WI38 (cell line): ENCODE measurements around the gene RTN1.

ENCODE experiments used
- H3K4me3 ChIP-seq: 2 replicates; pipeline ENCODE4 v1.5.1; 2011; ENCODE audit warnings: low read depth, mild to moderate bottlenecking, control low read depth, low read length
- CTCF ChIP-seq: IDR thresholded peaks from 2 replicates; pipeline ENCODE4 v1.5.1; 2012; ENCODE audit warnings: low read depth, mild to moderate bottlenecking, control low read depth, low read length

Gene RTN1

GRCh38 chr14:59870277-59871165 is at the start of gene RTN1:
TSS of gene RTN1 (minus strand) at chr14:59870776. CDS start at chr14:59870630, 146 bp downstream.
- TF ChIP-seq CTCF = no peak
- peak within 1 kb of the TSS; percentile 61 for H3K4me3 ChIP-seq

- H3K4me3 ChIP-seq = no peak overlapping the region
- no peak for TF ChIP-seq CTCF
Measured at GRCh38 chr14:59920378-59920683, 49.8 kb upstream of the RTN1 start.

- H3K4me3 ChIP-seq = peak within 1 kb of the TSS; percentile 41; the same call in 1 of the 2 replicates
- no peak for TF ChIP-seq CTCF
Measured at GRCh38 chr14:59919570-59920377, 49.2 kb upstream of the RTN1 start, which contains the start of gene LRRC9. TSS of gene LRRC9 (plus strand) at chr14:59920144.

- no peak for TF ChIP-seq CTCF
- peak overlapping the region; percentile 41; the same call in 1 of the 2 replicates for H3K4me3 ChIP-seq
Measured at GRCh38 chr14:59918824-59919569, 48.4 kb upstream of the RTN1 start.

- H3K4me3 ChIP-seq = no peak overlapping the region
- TF ChIP-seq CTCF = no peak
Measured at GRCh38 chr14:59913187-59913586, 42.6 kb upstream of the RTN1 start.

GRCh38 chr14:59912443-59912842 is 41.9 kb upstream of the RTN1 start:
- no peak overlapping the region for H3K4me3 ChIP-seq
- TF ChIP-seq CTCF = no peak
